WERI-Rb-1 (cell line): ENCODE results near the gene DGKB.
"Not testable (repeated sequence)": the region's sequence is repeated elsewhere in the genome, so short reads cannot be mapped to it uniquely, and the experiment has no call there.

ENCODE experiments used
- DNase-seq: peaks from one replicate; pipeline ENCODE4 v3.0.0-alpha.2; 2020
- H3K27ac ChIP-seq: fragments of 250-450 bp; sonication (Bioruptor Pico); 2 replicates; pipeline ENCODE4 v1.5.1; 2020; ENCODE audit warnings: mild to moderate bottlenecking, moderate library complexity
- H3K27me3 ChIP-seq: fragments of 250-450 bp; sonication (Bioruptor Pico); 2 replicates; pipeline ENCODE4 v1.5.1; 2021; ENCODE audit warnings: mild to moderate bottlenecking, low read depth, moderate library complexity; ENCODE audit not compliant: insufficient read depth, severe bottlenecking
- H3K36me3 ChIP-seq: fragments of 250-450 bp; sonication (Bioruptor Pico); 2 replicates; pipeline ENCODE4 v1.5.1; 2020; ENCODE audit warnings: mild to moderate bottlenecking, moderate library complexity
- H3K4me3 ChIP-seq: 2 replicates; pipeline ENCODE4 v1.5.1; 2011; ENCODE audit warnings: low read depth, mild to moderate bottlenecking, control low read depth, low read length
- H3K9me3 ChIP-seq: fragments of 250-450 bp; sonication (Bioruptor Pico); 2 replicates; pipeline ENCODE4 v1.5.1; 2021; ENCODE audit warnings: mild to moderate bottlenecking, moderate library complexity; ENCODE audit not compliant: severe bottlenecking
- TF ChIP-seq, protein P1 (sequence below): IDR thresholded peaks from 2 replicates; pipeline ENCODE4 v1.5.1; 2011; ENCODE audit warnings: low read depth, mild to moderate bottlenecking, control low read depth, inconsistent platforms, low read length

The DGKB gene

DNA sequence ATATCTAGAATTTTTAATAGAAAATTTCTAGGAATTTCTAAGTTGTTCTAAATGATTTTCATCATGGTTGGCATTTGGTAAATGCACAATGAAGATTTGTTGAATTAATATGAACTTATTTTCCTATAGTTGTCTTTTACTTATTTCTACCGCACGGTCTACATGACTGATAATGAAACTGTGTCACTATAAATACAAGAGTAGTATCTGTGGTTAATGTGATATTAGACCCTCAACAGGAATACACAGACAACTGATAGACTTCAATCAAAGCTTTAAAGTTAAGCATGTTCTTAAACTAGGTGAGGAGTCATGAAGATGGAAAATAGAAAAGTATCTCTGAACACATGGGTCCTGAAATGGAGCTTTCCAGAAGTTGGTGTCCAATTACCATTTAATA lies 615.2 kb downstream of the DGKB start:
- no peaks in the 10 kb centered on the region for H3K9me3 ChIP-seq
- TF ChIP-seq, protein P1, sequence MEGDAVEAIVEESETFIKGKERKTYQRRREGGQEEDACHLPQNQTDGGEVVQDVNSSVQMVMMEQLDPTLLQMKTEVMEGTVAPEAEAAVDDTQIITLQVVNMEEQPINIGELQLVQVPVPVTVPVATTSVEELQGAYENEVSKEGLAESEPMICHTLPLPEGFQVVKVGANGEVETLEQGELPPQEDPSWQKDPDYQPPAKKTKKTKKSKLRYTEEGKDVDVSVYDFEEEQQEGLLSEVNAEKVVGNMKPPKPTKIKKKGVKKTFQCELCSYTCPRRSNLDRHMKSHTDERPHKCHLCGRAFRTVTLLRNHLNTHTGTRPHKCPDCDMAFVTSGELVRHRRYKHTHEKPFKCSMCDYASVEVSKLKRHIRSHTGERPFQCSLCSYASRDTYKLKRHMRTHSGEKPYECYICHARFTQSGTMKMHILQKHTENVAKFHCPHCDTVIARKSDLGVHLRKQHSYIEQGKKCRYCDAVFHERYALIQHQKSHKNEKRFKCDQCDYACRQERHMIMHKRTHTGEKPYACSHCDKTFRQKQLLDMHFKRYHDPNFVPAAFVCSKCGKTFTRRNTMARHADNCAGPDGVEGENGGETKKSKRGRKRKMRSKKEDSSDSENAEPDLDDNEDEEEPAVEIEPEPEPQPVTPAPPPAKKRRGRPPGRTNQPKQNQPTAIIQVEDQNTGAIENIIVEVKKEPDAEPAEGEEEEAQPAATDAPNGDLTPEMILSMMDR, result no peak
- DNase-seq, result no peak
- no peaks in the 10 kb centered on the region for H3K27me3 ChIP-seq
- H3K4me3 ChIP-seq, result no peak overlapping the region
- H3K27ac ChIP-seq, result no peak overlapping the region
- no peaks in the 10 kb centered on the region for H3K36me3 ChIP-seq

DNA sequence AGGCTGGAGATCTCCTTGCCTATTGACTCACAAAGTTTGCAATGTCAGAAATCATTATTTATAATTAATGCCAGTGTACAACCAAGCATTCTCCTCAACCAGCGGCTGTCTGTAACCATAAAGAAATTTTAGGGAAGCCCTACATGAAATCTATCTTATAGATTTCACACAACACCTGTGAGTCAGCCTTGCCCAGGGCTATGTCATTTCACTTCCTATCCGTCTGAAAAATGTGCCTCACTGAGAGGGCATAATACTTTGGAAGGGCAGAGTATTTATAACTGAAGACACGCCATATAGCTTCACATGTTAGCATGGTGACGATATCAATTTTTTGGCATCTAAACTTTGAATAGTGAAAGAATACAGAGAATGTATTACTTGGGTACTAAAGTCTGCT lies 616.5 kb downstream of the DGKB start:
- TF ChIP-seq, protein P1, result no peak
- DNase-seq, result no peak

DNA sequence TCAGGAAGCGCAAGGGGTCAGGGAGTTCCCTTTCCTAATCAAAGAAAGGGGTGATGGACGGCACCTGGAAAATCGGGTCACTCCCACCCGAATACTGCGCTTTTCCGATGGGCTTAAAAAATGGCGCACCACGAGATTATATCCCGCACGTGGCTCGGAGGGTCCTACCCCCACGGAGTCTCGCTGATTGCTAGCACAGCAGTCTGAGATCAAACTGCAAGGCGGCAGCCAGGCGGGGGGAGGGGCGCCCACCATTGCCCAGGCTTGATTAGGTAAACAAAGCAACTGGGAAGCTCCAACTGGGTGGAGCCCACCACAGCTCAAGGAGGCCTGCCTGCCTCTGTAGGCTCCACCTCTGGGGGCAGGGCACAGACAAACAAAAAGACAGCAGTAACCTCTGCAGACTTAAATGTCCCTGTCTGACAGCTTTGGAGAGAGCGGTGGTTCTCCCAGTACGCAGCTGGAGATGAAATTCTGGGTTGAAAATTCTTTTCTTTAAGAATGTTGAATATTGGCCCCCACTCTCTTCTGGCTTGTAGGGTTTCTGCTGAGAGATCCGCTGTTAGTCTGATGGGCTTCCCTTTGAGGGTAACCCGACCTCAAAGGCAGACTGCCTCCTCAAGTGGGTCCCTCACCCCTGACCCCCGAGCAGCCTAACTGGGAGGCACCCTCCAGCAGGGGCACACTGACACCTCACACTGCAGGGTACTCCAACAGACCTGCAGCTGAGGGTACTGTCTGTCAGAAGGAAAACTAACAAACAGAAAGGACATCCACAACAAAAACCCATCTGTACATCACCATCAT lies 623.3 kb downstream of the DGKB start:
- H3K36me3 ChIP-seq, result not testable (repeated sequence)

More for the DNA sequence above, 616.5 kb downstream of the DGKB start:
- H3K27ac ChIP-seq, result no peak overlapping the region
- H3K9me3 ChIP-seq, result no peaks in the 10 kb centered on the region
- no peak overlapping the region for H3K4me3 ChIP-seq
- H3K36me3 ChIP-seq, result no peaks in the 10 kb centered on the region
- no peaks in the 10 kb centered on the region for H3K27me3 ChIP-seq

DNA sequence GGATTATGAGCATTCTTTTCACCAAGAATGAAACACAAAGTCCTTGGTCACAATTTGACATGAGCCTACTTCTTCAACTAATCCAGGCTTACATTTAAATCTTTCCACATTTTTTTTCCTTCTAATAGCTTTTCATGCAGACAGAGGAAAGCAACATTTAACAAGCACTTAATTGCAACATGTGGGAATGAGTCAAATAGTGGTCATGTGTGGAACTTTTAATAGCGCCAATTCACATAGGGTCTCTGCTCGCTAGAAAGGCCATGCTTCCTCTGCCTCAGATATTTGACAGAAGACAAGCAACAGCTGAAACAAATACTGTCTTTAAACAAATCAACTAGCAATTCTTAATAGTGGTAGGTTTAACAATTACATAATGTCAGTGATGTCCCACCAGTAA lies 627.2 kb downstream of the DGKB start:
- DNase-seq, result no peak
- Histone ChIP-seq H3K27me3 (no peaks in the 10 kb centered on the region), H3K4me3 (no peak overlapping the region), H3K9me3 (no peaks in the 10 kb centered on the region), H3K36me3 (no peaks in the 10 kb centered on the region), H3K27ac (no peak overlapping the region)
- TF ChIP-seq, protein P1, result no peak

More for the DNA sequence above, 623.3 kb downstream of the DGKB start:
- not testable (repeated sequence) for H3K9me3 ChIP-seq, H3K27me3 ChIP-seq, DNase-seq, H3K4me3 ChIP-seq, H3K27ac ChIP-seq

DNA sequence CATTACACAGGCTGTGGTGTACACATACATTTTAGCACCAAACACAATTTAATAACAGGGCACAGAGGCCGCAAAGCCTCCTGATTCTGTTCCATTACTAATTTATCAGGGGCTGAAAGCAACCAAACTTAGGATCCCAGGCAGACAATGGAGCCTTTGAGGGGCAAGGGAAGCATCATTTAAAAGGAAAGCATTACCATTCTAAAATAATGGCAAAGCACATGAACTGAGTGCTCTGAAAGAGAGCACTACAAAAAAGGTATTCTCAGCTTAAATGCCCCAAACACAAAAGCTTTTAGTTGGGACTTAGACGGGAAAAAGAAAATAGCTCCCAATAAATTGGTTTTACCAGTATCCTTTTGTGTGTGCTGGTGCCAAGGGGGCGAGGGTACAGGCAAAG lies 631.1 kb downstream of the DGKB start:
- TF ChIP-seq, protein P1, result no peak
- H3K4me3 ChIP-seq, result no peak overlapping the region
- no peaks in the 10 kb centered on the region for H3K36me3 ChIP-seq
- no peak for DNase-seq
- H3K27me3 ChIP-seq, result no peaks in the 10 kb centered on the region
- no peaks in the 10 kb centered on the region for H3K9me3 ChIP-seq
- H3K27ac ChIP-seq, result no peak overlapping the region

DNA sequence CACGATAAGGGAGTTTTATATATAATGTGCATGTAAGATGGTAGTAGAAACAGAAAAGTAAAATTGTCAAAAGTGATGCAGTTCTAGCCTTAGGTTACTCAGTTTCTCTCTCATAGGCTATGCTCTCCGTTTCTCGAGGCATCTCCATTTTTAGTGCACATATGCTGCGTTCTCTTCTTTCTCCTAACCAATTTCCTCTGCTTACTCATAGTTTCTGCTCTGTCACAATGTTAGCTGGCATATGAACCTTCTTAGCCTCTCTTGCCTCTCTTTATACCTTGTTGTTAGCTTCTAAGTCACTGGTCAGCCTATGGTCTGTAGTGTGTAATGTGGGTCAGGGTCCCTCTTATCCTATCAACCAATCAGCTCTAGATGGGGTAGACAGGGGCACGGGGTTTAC lies 632.5 kb downstream of the DGKB start:
- TF ChIP-seq, protein P1, result no peak
- Histone ChIP-seq H3K4me3 (no peak overlapping the region), H3K9me3 (no peaks in the 10 kb centered on the region), H3K27ac (no peak overlapping the region), H3K27me3 (no peaks in the 10 kb centered on the region), H3K36me3 (no peaks in the 10 kb centered on the region)
- DNase-seq, result no peak
